Epithelial cell of umbilical artery (primary cell): Measurements from ENCODE around the gene NBPF20. TPM values are rescaled to one million over a fixed set of nuclear protein-coding genes. Genes with fewer than 3 reads are reported as not detected.

Experiments
- total RNA-seq: library from RNA; depleted of rRNA; stranded (reverse); fragments of >200 nt; gene quantifications from 2 replicates; pipeline ENCODE4 v1.2.3, GENCODE V29; 2014

Gene NBPF20
- 0.97 and 2.3 TPM in 2 replicates for total RNA-seq

GRCh38 chr1:145425436-145426029 lies at the start of gene NBPF20:
Gene NBPF20 (minus strand): TSS chr1:145425603. CDS start chr1:145405272, 20,331 bp downstream.

Other genes starting within 250 kb of the NBPF20 start
- not detected in 2 replicates for gene PPIAL4D, start 183.4 kb downstream of the NBPF20 start, total RNA-seq
- gene GPR89A, start 182.4 kb upstream of the NBPF20 start, total RNA-seq, result 23.4 and 38.0 TPM in 2 replicates